GM19468 (cell line): ENCODE measurements around the gene PLLP.

Experiments used
- ATAC-seq: cut with Tn5 transposase; IDR thresholded peaks from one replicate; pipeline ENCODE4 v1.9.1; 2021; ENCODE audit warnings: mild to moderate bottlenecking, moderate library complexity, moderate number of reproducible peaks; ENCODE audit not compliant: unreplicated experiment; ENCODE audit errors: extremely low read depth

Gene PLLP

DNA sequence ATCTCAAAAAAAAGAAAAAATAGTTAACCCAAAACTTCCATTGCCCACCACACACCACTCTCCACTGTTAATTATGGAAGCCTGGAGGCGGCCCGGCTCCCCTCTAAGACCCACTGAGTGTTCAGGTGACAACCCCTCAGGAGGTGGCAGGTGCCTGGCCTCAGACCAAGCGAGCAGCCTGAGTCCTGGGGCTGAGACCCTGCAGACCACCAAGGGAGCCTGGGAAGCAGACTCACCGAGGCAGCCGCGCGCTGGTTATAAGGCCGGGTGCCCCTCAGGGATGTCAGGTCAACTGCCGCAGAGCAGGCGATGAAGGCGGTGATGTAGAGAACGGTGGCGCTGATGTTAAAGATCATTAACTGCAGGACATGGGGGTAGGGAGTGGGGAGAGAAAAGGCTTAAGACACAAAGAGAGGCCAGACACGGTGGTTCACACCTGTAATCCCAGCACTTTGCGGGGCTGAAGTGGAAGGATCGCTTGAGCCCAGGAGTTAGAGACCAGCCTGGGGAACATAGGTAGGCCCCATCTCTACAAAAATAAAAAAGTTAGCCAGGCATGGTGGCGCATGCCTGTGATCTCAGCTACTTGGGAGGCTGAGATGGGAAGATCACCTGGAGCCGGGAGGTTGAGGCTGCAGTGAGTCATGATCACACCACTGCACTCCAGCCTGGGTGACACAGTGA is 26.1 kb downstream of the PLLP start:
- ATAC-seq, result no peak

DNA sequence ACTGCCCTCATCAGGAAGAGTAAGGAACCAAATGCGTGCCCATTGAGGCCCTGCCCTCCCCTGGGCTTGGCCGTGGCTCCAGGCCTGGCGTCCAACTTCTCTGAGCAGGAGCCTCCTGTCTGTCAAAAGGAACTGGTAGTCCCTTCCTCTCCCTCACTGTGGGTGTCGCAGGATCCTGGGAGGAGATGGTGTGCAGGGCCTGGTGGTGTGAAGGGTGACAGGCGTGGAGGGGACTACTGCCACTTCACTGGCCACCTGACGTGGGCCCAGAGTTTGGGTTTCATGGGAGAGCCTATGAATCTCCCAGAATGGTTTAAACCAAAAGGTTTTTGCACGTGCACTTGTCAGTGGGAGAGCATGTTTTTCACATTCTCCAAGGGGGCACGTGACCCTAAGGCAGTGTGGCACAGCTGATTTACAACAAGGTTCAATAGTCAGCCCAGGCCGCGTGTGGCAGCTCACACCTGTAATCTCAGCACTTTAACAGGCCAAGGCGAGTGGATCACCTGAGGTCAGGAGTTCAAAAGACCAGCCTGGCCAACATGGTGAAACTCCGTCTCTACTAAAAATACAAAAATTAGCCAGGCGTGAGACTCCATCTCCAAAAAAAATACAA is 26.9 kb downstream of the PLLP start:
- no peak for ATAC-seq

DNA sequence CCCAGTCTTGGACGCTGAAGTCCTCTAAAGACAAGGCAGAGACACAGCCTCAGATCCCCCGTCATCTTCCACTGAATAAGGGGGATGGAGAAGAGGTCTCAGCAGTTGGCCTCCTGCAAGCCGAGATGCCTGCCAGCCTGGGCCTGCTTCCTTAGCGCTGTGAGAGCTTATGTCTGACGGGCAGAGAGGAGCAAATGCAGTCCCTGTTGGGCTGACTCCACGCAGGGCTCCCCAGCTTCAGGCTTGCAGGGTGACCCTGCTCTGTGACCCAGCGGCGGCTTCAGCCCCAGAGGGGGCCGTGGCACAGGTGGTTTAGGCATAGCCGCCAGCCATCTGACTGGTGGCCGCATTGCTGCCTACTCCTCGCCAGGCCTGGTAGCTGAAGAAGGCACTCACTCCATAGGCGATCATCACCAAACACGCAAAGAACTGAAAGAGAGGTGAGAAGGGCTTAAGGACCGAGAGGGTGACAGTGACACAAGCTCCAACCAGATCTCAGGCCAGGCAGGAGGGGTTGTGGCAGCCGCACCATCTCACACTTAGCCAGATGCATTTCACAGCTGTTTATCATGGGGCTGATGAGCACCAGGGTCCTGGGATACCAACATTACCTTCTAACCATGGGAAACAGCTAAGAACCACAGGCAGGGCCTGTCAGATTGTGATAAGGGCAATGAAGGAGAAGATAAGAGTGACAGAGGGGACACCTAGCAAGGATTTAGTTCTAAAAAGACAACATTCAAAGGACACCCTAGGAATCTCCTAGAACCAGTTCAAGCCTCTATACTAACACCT is 27.7 kb downstream of the PLLP start:
- ATAC-seq, result no peak

DNA sequence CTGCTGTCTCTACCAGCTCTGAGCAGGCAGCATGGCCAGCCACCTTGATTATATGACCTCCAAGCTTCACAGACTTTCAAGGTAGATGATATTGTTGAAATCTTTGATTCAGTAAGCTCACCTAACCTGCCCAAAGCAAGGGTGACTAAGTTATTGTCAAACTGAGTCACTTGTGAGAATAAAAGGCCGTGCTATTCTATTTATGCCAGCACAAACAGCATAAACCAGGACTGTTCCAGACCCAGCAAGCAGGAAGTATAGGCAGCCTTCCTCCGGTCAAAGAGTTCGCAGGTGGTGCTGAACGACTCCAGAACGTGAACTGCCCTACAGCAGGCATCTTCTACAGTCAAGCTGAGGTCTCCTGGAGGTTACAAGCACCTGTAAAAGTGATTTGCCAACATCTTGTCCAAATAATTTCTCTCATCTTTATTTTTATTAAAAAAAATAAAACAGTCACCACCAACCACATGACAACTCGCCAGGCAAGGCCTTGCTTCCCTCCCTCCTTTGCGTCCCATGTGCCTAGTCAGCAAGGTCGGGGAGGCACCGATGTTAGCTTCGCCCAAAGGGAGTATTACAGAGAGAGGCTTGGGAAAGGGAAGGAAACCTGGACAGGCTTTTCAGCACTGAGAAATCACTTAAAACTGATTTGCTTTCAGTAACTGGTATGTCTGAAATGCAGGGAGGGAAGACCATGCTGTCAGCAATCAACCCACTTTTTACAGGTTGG is 28.6 kb downstream of the PLLP start:
- ATAC-seq, result no peak

DNA sequence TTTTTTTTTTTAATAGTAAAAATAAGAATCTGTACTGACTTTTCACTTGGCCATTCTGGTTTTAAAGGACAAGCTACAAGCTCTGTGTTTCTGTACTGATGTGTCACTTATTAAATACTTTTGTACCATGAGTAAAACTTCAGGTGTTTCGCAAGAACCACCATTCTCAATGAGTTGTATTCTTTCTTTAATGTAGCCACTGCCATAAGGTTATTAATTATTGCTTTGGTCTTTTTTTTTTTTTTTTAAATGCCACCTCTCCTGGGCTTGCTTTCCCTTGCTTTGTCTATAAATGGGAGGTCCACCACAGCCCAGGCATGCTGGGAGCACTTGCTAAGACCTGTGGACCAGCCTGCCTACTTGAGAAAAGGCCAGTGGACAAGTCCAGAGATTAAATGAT is 31.0 kb downstream of the PLLP start:
- ATAC-seq, result no peak

DNA sequence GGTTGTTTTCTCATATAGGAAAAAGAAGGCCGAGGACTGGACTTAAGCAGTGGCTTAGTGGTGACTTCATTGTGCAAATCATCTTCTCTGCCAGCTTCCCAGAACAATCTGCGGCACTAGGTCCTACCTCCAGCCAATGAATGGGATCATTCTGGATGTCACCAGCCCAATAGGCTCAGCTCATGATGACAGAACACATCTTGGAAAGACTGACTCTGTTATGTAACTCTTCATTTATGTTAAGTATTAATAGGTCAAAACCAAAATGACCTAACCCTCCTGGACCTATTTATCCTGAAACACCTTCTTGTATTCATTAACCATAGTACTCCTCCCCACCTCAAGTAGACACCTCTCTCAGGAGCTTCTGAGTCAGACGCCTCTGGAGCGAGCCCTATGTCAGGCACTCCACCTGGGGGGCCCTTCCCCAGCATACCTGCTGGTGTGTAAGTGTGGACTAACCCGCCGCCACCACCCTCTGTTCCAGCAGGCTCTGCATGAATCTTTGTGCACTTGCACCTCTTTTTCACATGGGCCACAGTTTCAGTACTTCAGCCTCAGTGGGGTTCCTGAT is 32.2 kb downstream of the PLLP start:
- no peak for ATAC-seq

DNA sequence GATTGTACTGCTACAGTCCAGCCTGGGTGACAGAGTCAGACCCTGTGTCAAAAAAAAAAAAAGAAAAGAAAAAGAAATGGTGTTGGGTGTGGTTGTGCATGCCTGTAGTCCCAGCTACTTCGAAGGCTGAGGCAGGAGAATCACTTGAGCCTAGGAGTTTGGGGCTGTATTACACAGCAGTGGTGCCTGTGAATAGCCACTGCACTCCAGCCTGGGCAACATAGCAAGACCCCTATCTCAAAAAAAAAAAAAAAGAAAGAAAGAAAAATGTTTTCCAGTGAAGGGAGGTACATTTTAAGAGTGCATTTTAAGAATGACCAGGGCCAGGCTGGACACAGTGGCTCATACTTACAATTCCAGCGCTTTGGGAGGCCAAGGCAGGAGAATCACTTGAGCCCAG is 33.1 kb downstream of the PLLP start:
- no peak for ATAC-seq

DNA sequence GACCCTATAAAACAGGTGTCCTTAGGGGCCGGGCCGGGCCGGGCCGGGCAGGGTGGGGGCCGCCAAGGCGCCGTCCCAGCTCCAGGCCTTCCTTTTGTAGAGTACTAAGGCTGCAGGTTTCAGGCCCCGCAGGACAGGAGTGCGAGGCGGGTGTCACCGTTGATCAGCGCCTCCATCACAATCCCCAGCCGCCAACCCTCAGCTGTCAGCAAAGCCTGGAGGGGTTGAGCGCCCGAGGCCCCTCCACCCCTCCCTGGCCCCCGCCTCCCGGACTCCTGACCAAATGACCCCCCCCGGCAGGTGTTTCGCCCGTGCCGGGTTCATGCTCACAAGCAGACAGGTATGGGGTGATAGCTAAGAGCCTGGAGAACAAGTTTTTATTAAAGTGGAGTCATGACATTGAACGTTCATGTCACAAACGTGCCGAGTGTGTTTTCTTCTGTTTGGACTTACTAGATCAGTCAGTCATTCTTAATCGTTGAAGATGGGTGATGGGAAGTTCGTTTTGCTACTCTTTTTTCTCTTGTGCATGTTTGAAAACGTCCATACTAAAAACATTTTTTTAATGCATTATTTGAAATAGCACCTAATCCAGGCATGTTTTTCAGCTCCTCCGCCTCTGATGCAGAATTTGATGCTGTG is 38.9 kb downstream of the PLLP start:
- ATAC-seq, result no peak

DNA sequence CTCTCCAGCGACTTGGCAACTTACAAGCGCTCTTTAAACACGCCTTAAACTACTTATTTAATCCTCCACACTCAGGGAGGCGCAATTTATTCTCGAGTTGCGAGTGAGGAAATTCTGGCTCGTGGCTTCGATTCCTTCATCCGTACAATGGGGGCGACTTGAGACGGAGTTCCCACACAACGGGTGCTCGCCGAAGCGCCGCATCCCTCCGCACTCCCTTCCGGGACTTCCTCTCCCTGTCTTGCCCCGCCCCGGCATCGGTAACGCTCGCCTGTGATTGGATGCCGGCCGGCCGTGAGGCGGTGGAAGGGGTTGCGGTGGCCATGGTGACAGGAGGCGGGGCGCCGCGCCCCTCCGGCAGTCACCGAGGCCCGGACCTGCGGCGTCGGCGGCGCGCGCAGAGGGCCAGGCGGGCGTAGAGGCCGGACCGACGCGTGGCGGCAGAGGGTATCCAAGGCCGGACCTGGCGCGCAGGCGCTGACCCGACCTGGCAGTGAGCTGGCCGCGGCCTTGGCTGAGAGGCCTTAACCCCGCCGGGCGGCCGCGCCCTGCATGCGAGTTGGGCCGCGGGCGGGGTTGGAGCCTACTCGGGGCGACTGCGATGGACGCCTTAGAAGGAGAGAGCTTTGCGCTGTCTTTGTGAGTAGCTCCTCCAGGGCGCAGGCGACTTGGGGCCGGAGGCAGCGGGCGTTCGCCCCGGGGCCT is 39.6 kb downstream of the PLLP start, which contains the start of gene ARL2BP:
Gene ARL2BP (plus strand): TSS at position 493 of the 705 bp plus-strand sequence. CDS start 109 bp downstream, at position 602.
- ATAC-seq, result peak; percentile 77

DNA sequence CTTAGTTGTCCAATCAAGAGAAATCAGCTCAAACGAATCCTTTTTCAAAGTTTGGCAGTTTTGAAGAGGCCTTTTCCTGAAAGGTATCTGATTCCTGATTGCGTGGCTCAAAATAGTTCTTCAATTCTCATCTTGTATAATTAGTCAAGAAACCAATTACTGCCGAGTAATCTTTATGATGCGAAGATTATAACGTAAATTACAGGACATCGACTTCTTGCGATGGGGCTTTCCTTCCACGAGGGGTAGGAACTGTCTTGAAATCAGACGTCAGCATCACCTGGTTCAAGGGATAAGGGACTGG is 40.1 kb downstream of the PLLP start:
- no peak for ATAC-seq

DNA sequence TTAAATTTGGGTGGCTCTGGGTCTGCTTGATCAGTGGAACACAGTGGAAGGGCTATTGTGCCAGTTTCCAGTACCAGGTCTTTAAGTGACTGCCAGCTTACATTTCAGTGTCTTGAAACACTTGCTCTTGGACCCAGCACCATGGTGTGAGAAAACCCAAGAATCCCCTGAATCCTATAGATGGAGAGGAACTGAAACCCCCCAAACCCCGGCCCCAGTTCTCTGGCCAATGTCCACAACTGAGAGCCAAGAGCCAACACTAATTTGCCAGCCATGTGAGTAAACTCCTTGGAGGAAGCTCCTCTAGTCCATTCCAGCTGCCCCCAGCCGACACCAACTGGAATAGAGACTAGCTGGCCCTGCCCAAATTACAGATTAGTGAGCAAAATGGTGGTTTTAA is 41.8 kb downstream of the PLLP start:
- no peak for ATAC-seq

DNA sequence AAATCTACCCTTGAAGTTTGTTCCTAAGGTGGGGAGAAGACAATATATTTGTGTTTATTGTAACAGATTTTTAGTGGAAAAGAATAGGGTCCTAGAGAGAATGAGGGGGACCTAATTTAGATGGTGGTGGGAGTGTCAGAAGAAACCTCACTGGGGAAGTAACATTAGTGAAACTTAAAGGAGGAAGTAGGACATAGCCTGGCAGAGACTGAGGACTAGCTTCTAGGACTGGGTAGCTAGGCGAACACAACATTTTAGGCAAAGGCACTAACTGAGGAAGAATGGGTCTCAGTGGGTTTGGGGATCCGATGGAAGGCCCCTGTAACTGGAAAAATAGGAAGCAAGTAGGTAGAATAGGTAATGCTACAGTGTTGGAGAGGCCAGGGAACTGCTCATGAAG is 43.6 kb downstream of the PLLP start:
- ATAC-seq, result no peak

DNA sequence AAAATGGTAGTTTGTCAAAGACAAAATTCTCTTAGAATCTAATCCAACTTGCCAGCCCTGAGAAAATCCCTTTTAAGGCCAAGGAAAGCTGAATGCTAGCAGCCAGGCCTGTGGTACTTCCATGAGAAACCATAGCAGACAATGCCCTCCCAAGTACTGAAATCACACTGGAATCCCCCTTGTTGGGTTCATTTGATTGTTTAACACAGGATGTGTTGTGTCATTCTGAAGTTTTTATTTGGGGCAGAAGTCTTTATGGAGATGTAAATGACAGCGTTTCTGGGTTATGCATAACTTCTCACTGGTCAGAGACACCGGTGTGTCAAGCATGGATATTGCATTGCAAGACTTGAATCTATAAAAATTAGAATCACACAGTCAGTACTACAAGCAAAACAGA is 45.4 kb downstream of the PLLP start:
- no peak for ATAC-seq

DNA sequence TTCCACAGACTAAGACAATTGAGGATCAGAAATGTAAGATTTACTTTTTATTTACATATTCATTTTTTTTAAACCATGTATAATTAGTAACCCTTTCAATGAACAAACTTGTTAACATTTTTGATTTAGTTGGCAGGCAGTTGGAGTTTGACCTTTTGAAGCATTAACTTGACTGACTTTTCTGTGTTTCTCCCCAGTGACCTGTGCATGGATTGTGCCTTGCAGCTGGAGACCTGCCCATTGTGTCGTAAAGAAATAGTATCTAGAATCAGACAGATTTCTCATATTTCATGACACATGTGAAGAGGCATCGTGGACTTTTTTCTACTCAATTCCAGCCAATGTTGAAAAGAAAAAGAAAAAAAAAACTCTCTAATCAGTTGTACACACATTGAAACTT is 45.8 kb downstream of the PLLP start:
- ATAC-seq, result no peak

DNA sequence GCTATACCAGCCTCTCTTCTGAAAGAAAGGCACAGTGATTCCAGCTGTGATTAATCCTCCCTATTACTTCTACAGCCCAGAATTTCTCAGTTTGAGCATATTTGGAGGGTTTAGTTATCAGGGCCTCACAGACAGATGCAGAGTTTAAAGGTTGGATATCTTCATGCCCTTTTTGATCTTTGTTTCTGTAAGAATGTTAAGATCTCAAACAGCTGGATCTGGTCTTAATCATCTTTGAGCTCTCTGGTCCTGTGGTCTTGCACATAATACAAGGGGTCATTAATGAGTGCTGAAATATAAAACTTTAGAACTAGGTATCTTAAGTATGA is 48.5 kb downstream of the PLLP start:
- ATAC-seq, result no peak

DNA sequence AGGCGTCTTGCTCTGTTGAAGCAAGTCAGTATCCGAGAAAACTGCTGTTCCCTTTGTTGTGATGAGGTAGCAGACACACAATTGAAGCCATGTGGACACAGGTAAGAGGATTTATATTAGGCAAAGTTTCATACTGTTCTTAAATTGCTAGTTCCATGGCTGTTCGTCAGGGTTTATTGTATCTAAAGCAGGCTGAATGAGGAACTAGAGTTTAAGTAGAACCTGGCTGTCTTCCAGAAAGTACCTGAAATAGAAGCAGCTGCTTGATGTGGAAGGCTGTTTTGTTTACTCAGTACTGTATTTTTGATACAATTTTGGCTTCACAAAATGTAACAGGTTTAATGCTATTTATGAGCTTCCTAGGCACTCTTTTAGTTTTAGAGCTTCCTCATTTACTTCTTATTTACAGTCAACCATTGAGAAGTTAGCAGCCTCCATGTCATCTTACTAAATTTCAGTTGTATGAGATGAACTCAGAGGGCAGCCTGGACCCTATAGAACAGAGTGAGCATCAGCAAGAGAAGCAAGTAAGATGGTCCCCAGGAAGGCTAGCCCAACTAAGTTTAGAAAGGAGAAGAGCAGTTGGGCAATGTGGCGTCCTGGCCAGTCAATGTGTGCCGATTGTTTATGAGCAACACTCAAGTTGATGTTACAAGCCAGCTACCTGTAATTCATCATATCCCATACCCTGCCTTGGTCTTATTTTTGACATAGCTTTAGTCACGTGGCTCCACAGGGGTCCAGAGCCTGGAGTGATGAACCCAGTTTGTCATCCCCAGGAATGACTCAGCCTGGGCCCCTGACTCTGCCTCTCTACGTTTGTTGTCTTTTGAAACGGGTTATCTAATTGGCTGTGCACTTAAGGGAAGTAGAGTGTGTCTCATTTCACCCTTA is 49.1 kb downstream of the PLLP start:
- ATAC-seq, result no peak

DNA sequence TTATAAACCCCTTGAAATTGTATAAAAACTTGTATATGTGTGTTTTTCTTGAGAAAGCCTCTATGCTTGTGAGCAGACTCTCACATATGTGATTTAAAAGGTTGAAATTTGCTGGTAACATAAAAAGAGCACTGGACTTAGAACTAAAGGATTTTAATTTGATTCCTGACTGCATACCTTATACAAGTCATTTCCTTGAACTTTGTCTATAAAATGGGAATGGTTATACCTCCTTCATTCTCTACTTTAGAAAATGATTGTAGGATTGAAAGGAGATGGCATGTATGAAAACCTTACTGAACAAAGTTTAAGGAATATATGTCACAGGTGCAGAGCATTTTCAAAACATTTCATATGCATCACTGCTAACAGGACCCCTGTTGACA is 49.8 kb downstream of the PLLP start:
- ATAC-seq, result no peak

DNA sequence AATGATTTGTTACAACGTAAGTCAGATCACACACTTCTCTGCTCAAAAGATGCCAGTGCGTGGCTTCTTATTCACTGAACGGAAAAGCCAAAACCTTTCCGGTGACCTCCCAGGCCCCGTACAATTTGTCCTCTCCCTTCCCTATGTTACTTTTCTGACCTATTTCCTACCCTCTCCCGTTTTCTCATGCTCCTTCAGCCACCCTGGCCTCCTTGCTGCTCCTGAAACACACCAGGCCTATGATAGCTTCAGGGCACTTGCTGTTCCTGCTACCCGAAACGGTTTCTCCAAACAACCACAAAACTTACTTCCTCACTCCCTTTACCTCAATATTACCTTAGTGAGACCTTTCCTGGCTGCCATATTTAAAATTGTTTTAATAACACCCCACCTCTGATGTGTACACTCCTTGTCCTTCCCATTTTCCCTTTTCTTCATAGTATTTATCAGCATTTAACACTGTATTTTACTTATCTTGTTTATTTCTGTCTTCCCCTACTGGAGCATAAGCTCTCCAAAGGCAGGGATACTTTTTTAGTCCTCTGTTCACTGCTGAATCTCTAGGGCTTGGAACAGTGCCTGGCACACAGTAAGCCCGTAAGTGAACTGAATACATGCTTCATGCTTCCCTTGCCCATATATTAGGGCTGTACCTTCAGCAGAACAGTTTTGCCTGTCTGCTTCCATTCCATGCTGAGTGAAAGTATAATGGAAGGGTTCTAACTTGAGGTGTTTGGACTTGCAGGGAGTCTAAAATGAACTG is 50.3 kb downstream of the PLLP start:
- ATAC-seq, result no peak
